Measurements from ENCODE around the gene PDZRN3. TPM values are rescaled to one million over a fixed set of nuclear protein-coding genes. Genes with fewer than 3 reads are reported as not detected.

Gene PDZRN3
- total and polyA plus RNA-seq, 2 donors (not counting 1 experiment from before 2014, with no cell fraction given): 14.6 to 56.3 TPM

GRCh38 chr3:73363093-73363492 lies 261.6 kb downstream of the PDZRN3 start:
- Histone ChIP-seq H3K9me3 (ENCODE audit: control insufficient read depth, insufficient read depth, low read depth, low read length) (no peaks in the 10 kb centered on the region), H3K79me2 (ENCODE audit: control insufficient read depth, insufficient read depth, low read length) (no peaks in the 10 kb centered on the region), H3K4me2 (ENCODE audit: extremely low read depth, insufficient read depth, low read length) (no peak overlapping the region), H3K4me1 (ENCODE audit: control insufficient read depth, extremely low read depth, insufficient read depth, low read length) (no peaks in the 10 kb centered on the region), H3K36me3 (ENCODE audit: control insufficient read depth, insufficient read depth, low read length) (no peaks in the 10 kb centered on the region), H3K27me3 (ENCODE audit: control insufficient read depth, insufficient read depth, low read length) (no peaks in the 10 kb centered on the region), H2AFZ (ENCODE audit: low read length) (no peak overlapping the region), H4K20me1 (ENCODE audit: control insufficient read depth, extremely low read depth, insufficient read depth, low read length) (no peaks in the 10 kb centered on the region), H3K4me3 (replicated peaks in 1 of 4; ENCODE audit: control extremely low read depth in 1 of 4, insufficient read depth in 1 of 4, low read depth in 3 of 4, low read length in 4 of 4) (no peak overlapping the region), H3K27ac (ENCODE audit: insufficient read depth, low read length) (no peak overlapping the region), H3K9ac (ENCODE audit: insufficient read depth, low read length) (no peak overlapping the region)
- no peak for DNase-seq (ENCODE audit: low read depth in 2 of 2)
- no peak for TF ChIP-seq CTCF (conservative IDR thresholded peaks at IDR 0.05 in 1 of 2, IDR thresholded peaks at IDR 0.05 in 1 of 2; ENCODE audit: low read depth in 1 of 2, low read length in 2 of 2)
- no peak for TF ChIP-seq EZH2 (IDR thresholded peaks at IDR 0.05; ENCODE audit: low read length, missing control alignments)

- Histone ChIP-seq H3K27me3 (ENCODE audit: control insufficient read depth, insufficient read depth, low read length) (no peaks in the 10 kb centered on the region), H3K36me3 (ENCODE audit: control insufficient read depth, insufficient read depth, low read length) (no peaks in the 10 kb centered on the region), H2AFZ (ENCODE audit: low read length) (no peak overlapping the region), H3K4me1 (ENCODE audit: control insufficient read depth, extremely low read depth, insufficient read depth, low read length) (no peaks in the 10 kb centered on the region), H3K4me3 (replicated peaks in 1 of 4; ENCODE audit: control extremely low read depth in 1 of 4, insufficient read depth in 1 of 4, low read depth in 3 of 4, low read length in 4 of 4) (no peak overlapping the region), H3K4me2 (ENCODE audit: extremely low read depth, insufficient read depth, low read length) (no peak overlapping the region), H4K20me1 (ENCODE audit: control insufficient read depth, extremely low read depth, insufficient read depth, low read length) (no peaks in the 10 kb centered on the region), H3K9me3 (ENCODE audit: control insufficient read depth, insufficient read depth, low read depth, low read length) (no peaks in the 10 kb centered on the region), H3K27ac (ENCODE audit: insufficient read depth, low read length) (no peak overlapping the region), H3K79me2 (ENCODE audit: control insufficient read depth, insufficient read depth, low read length) (no peaks in the 10 kb centered on the region), H3K9ac (ENCODE audit: insufficient read depth, low read length) (no peak overlapping the region)
- no peak for DNase-seq (ENCODE audit: low read depth in 2 of 2)
- no peak for TF ChIP-seq EZH2 (IDR thresholded peaks at IDR 0.05; ENCODE audit: low read length, missing control alignments)
- no peak for TF ChIP-seq CTCF (conservative IDR thresholded peaks at IDR 0.05 in 1 of 2, IDR thresholded peaks at IDR 0.05 in 1 of 2; ENCODE audit: low read depth in 1 of 2, low read length in 2 of 2)
These were observed 263.1 kb downstream of the PDZRN3 start for GRCh38 chr3:73361591-73361990.

DNA sequence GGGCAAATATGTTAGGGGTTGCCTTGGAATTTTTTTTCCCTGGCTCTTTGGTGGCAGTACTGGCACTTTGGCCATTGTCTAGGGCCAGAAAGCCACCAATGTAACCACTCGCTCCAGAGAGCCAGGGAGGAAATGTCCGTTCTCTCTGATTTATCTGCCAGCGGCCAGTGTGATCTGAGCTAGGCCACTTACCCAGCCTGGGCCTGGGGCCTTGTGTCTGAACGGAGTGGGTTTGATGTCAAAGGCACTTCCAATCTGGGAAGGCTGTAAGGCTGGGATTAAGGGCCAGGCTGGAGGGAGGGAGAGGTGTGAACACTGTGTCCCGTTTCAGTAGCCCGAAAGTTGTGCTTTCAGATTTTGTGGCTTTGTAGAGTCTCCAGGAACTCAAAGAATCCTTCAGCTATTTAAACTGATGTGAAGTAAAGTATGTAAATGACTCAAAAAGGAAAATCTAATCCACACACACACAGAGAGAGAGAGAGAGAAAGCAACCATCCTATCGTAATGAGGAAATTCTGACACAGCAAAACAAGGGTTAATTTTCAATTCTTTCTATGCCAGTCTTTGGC lies 271.0 kb downstream of the PDZRN3 start:
- no peaks in the 10 kb centered on the region for H3K36me3 ChIP-seq (ENCODE audit: control insufficient read depth, insufficient read depth, low read length)
- H3K79me2 ChIP-seq (ENCODE audit: control insufficient read depth, insufficient read depth, low read length): no peaks in the 10 kb centered on the region
- no peak for TF ChIP-seq EZH2 (IDR thresholded peaks at IDR 0.05; ENCODE audit: low read length, missing control alignments)
- TF ChIP-seq CTCF (conservative IDR thresholded peaks at IDR 0.05 in 1 of 2, IDR thresholded peaks at IDR 0.05 in 1 of 2; ENCODE audit: low read depth in 1 of 2, low read length in 2 of 2): no peak
- no peak overlapping the region for H3K27ac ChIP-seq (ENCODE audit: insufficient read depth, low read length)
- peaks cover 6% of the 10 kb centered on the region for H3K27me3 ChIP-seq (ENCODE audit: control insufficient read depth, insufficient read depth, low read length)
- H2AFZ ChIP-seq (ENCODE audit: low read length): no peak overlapping the region
- H3K4me2 ChIP-seq (ENCODE audit: extremely low read depth, insufficient read depth, low read length): no peak overlapping the region
- peak in 1 of 2 donors; percentile 50 for DNase-seq (ENCODE audit: low read depth in 2 of 2)
- H3K9ac ChIP-seq (ENCODE audit: insufficient read depth, low read length): no peak overlapping the region
- H3K4me1 ChIP-seq (ENCODE audit: control insufficient read depth, extremely low read depth, insufficient read depth, low read length): no peaks in the 10 kb centered on the region
- H4K20me1 ChIP-seq (ENCODE audit: control insufficient read depth, extremely low read depth, insufficient read depth, low read length): no peaks in the 10 kb centered on the region
- no peaks in the 10 kb centered on the region for H3K9me3 ChIP-seq (ENCODE audit: control insufficient read depth, insufficient read depth, low read depth, low read length)
- H3K4me3 ChIP-seq (replicated peaks in 1 of 4; ENCODE audit: control extremely low read depth in 1 of 4, insufficient read depth in 1 of 4, low read depth in 3 of 4, low read length in 4 of 4): no peak overlapping the region

Measured in fibroblast of lung (primary cell).